ENCODE measurements around the gene ZSCAN31.

- TF ChIP-seq GABPA (IDR thresholded peaks at IDR 0.05; ENCODE audit: low read depth), result no peak
- no peak for TF ChIP-seq POLR2AphosphoS5 (IDR thresholded peaks at IDR 0.05; ENCODE audit: low read depth)
- TF ChIP-seq, protein P1, sequence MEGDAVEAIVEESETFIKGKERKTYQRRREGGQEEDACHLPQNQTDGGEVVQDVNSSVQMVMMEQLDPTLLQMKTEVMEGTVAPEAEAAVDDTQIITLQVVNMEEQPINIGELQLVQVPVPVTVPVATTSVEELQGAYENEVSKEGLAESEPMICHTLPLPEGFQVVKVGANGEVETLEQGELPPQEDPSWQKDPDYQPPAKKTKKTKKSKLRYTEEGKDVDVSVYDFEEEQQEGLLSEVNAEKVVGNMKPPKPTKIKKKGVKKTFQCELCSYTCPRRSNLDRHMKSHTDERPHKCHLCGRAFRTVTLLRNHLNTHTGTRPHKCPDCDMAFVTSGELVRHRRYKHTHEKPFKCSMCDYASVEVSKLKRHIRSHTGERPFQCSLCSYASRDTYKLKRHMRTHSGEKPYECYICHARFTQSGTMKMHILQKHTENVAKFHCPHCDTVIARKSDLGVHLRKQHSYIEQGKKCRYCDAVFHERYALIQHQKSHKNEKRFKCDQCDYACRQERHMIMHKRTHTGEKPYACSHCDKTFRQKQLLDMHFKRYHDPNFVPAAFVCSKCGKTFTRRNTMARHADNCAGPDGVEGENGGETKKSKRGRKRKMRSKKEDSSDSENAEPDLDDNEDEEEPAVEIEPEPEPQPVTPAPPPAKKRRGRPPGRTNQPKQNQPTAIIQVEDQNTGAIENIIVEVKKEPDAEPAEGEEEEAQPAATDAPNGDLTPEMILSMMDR (IDR thresholded peaks at IDR 0.05; ENCODE audit: insufficient read depth, low read length), result no peak
Observed at GRCh38 chr6:28345201-28345600, 9.3 kb upstream of the ZSCAN31 start.

All from HL-60 (cell line).